ENCODE data around the gene SETDB2. TPM values are rescaled to one million over a fixed set of nuclear protein-coding genes. Genes with fewer than 3 reads are reported as not detected.

The SETDB2 gene
- total and polyA plus RNA-seq, 10 of the 15 experiments (the other 5 are each of a cell fraction or from before 2014, with no cell fraction given) = 1.2 to 10.0 (median 7.4) TPM

- TF ChIP-seq PRDM15 (CRISPR knock-in tag; IDR thresholded peaks at IDR 0.05) = no peak
- TF ChIP-seq E2F8 (IDR thresholded peaks at IDR 0.05; ENCODE audit: low read depth, partially characterized antibody) = no peak
- TF ChIP-seq HSF1 (IDR thresholded peaks at IDR 0.05; ENCODE audit: low read depth, low read length) = no peak
- no peak for TF ChIP-seq E2F4 (IDR thresholded peaks at IDR 0.05; ENCODE audit: low read depth, low read length)
- no peak for TF ChIP-seq NR2C1 (IDR thresholded peaks at IDR 0.05)
- TF ChIP-seq SREBF1 (IDR thresholded peaks at IDR 0.05; ENCODE audit: low read length) = no peak
- no peak for TF ChIP-seq ATF2 (IDR thresholded peaks at IDR 0.05; ENCODE audit: low read length)
- TF ChIP-seq NBN (IDR thresholded peaks at IDR 0.05) = peak; percentile 6; the same call in 1 of the 2 replicates
- peak; percentile 33; the same call in 1 of the 2 replicates for TF ChIP-seq CREM (IDR thresholded peaks at IDR 0.05; ENCODE audit: low read depth)
- no peak for TF ChIP-seq TARDBP (IDR thresholded peaks at IDR 0.05; ENCODE audit: borderline replicate concordance)
- TF ChIP-seq USF1 (IDR thresholded peaks at IDR 0.05; ENCODE audit: borderline replicate concordance, extremely low read length, insufficient read depth, low read depth, low read length) = no peak
- no peak for TF ChIP-seq TBL1XR1 (IDR thresholded peaks at IDR 0.05; ENCODE audit: low read depth, low read length)
- TF ChIP-seq JUND (IDR thresholded peaks at IDR 0.05; ENCODE audit: low read depth, low read length) = peak; percentile 33; the same call in 1 of the 2 replicates
These were observed 52.0 kb downstream of the SETDB2 start, which contains the start of gene PHF11 (continued) for GRCh38 chr13:49495783-49496762.

Measured in GM12878 (cell line).